Measurements from ENCODE around the gene MYO15A. TPM values are rescaled to one million over a fixed set of nuclear protein-coding genes. Genes with fewer than 3 reads are reported as not detected.
A peak's percentile ranks its signal among the peaks of the same experiment; 100 is the strongest.

Gene MYO15A
- total RNA-seq, 1 donor from 2014 or later: 1.8 TPM

DNA sequence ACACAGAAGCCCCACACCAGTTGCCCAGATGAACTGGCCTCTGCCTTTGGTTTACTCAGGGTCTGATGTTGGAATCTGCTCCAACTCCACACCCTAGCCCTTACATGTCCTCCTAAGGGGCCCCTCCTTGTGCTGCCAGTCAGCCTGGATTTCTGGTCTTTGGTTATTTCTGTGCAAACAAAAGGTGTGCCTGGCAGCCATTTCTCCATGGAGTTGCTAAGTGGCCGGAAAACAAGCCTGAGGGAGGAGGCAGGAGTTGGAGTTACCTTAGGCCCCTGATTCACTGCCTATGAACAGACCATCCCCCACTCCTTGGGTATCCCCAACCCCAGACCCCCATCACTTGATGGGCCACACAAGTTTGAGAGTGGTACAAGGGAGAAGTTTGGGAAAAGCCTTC is 70.6 kb downstream of the MYO15A start:
- peaks cover 3% of the 10 kb centered on the region for H3K27me3 Mint-ChIP-seq
- H3K4me1 Mint-ChIP-seq (ENCODE audit: unreplicated experiment): peaks cover 19% of the 10 kb centered on the region
- no peak overlapping the region for H3K4me3 Mint-ChIP-seq
- no peak for DNase-seq (ENCODE audit: extremely low spot score, unreplicated experiment)
- TF ChIP-seq, protein P1, sequence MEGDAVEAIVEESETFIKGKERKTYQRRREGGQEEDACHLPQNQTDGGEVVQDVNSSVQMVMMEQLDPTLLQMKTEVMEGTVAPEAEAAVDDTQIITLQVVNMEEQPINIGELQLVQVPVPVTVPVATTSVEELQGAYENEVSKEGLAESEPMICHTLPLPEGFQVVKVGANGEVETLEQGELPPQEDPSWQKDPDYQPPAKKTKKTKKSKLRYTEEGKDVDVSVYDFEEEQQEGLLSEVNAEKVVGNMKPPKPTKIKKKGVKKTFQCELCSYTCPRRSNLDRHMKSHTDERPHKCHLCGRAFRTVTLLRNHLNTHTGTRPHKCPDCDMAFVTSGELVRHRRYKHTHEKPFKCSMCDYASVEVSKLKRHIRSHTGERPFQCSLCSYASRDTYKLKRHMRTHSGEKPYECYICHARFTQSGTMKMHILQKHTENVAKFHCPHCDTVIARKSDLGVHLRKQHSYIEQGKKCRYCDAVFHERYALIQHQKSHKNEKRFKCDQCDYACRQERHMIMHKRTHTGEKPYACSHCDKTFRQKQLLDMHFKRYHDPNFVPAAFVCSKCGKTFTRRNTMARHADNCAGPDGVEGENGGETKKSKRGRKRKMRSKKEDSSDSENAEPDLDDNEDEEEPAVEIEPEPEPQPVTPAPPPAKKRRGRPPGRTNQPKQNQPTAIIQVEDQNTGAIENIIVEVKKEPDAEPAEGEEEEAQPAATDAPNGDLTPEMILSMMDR (conservative IDR thresholded peaks at IDR 0.05): no peak
- H3K36me3 Mint-ChIP-seq: no peaks in the 10 kb centered on the region
- peak overlapping the region; percentile 28 for H3K27ac Mint-ChIP-seq
- H3K9me3 Mint-ChIP-seq: no peaks in the 10 kb centered on the region

DNA sequence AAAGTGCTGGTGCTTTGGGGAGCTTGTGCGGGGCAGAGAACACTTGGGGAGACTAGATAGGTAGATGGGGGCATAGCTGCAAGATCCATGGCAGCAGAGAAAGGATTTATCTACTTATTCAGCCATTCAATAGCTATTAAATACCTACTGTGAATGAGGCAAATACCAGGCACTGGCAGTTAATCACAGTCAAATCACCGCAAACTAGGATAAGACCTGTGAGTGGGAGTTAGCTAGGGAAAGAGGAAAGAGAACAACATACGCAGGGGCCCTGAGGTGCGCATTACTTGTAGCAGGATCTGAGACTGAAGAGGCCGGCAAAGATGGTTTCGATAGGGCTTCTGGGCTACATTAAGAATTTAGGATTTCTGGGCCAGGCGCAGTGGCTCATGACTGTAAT is 71.2 kb downstream of the MYO15A start:
- Mint-ChIP-seq H3K4me1 (ENCODE audit: unreplicated experiment) (peaks cover 19% of the 10 kb centered on the region), H3K9me3 (no peaks in the 10 kb centered on the region), H3K27me3 (peaks cover 3% of the 10 kb centered on the region), H3K4me3 (peak overlapping the region; percentile 1), H3K36me3 (no peaks in the 10 kb centered on the region), H3K27ac (peak overlapping the region; percentile 28)
- no peak for DNase-seq (ENCODE audit: extremely low spot score, unreplicated experiment)
- TF ChIP-seq, protein P1 (conservative IDR thresholded peaks at IDR 0.05): no peak

DNA sequence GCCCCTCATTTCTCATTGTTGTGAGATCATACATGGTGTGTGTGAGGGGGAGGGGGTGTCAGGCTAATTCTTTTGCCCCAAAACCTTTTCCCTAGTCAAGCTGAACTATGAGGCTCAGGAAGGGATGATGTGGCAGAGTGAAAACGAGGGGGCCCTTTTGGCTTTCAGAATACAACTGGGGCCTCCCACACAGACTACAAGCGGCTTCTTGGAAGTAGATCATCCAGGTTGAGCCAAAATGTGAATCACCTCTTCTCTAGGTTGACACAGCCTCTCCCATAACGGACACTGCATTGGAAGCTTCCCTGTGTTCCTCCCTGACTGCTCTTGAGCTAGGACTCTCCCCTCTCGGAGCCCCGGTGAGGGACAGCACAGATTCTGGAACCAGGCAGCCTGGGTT is 72.8 kb downstream of the MYO15A start:
- H3K4me3 Mint-ChIP-seq: no peak overlapping the region
- TF ChIP-seq, protein P1 (conservative IDR thresholded peaks at IDR 0.05): no peak
- H3K27me3 Mint-ChIP-seq: peaks cover 3% of the 10 kb centered on the region
- H3K4me1 Mint-ChIP-seq (ENCODE audit: unreplicated experiment): peaks cover 25% of the 10 kb centered on the region
- H3K27ac Mint-ChIP-seq: peak overlapping the region; percentile 100
- no peaks in the 10 kb centered on the region for H3K9me3 Mint-ChIP-seq
- no peak for DNase-seq (ENCODE audit: extremely low spot score, unreplicated experiment)
- no peaks in the 10 kb centered on the region for H3K36me3 Mint-ChIP-seq

DNA sequence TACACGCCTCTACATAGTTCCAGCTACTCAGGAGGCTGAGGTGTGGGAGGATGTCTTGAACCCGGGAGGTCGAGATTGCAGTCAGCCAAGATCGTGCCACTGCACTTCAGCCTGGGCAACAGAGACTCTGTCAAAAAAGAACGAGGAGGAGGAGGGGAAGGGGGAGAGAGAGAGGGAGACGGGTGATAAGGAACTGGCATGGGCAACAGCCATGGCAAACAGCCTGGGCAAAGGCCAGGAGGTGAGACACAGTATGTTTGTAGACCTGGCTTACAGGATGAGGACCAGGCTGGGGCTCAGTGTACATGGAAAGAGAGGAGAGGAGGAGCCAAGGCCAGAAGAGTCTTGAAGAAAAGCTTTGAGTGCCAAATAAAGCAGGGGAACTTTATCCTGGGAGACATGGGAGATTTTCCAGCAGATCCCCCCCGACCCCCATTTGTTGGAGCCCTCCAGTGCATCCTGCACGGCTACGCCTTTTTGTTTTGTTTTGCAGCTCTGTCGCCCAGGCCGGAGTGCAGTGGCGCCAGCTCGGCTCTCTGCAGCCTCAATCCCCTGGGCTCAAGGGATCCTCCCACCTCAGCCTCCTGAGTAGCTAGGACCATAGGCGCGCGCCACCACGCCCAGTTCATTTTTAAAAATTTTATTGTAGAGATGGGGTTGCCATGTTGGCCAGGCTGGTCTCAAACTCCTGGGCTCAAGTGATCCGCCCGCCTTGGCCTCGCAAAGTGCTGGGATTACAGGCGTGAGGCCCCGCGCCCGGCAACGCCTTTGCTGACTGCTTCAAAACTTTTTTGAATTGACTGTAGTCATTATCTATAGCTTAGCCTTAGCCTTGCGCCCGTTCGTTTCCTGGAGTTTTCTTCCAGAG is 73.8 kb downstream of the MYO15A start:
- Mint-ChIP-seq H3K4me1 (ENCODE audit: unreplicated experiment) (peaks cover 35% of the 10 kb centered on the region), H3K4me3 (peak overlapping the region; percentile 99), H3K36me3 (peaks cover 5% of the 10 kb centered on the region), H3K9me3 (no peaks in the 10 kb centered on the region), H3K27me3 (peaks cover 3% of the 10 kb centered on the region), H3K27ac (peak overlapping the region; percentile 100)
- TF ChIP-seq, protein P1 (conservative IDR thresholded peaks at IDR 0.05): no peak
- no peak for DNase-seq (ENCODE audit: extremely low spot score, unreplicated experiment)

DNA sequence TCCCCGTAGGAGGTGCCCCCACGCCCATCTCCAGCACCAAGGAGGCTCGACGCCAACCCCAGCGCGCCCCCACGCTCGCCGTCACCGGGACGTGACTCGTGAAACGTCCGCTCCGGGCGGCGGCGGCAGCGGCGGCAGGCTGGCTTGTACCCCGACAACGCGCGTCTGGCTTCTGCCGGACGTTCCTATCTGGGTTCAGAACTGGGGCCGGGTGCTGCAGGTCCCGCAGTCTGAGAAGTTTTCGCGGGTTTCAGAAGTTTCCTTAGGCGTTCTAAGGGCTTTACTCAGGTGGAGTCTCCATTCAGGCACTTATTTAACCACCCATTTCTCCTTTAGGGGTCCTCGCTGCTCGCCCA is 74.4 kb downstream of the MYO15A start:
- TF ChIP-seq, protein P1 (conservative IDR thresholded peaks at IDR 0.05): no peak
- peak overlapping the region; percentile 100 for H3K27ac Mint-ChIP-seq
- H3K4me3 Mint-ChIP-seq: peak overlapping the region; percentile 99
- H3K36me3 Mint-ChIP-seq: peaks cover 5% of the 10 kb centered on the region
- peak; percentile 87 for DNase-seq (ENCODE audit: extremely low spot score, unreplicated experiment)
- H3K4me1 Mint-ChIP-seq (ENCODE audit: unreplicated experiment): peaks cover 41% of the 10 kb centered on the region
- no peaks in the 10 kb centered on the region for H3K9me3 Mint-ChIP-seq
- H3K27me3 Mint-ChIP-seq: peaks cover 3% of the 10 kb centered on the region
